ENCODE results near the gene MEAK7. TPM values are rescaled to one million over a fixed set of nuclear protein-coding genes. Genes with fewer than 3 reads are reported as not detected.

Gene MEAK7
- total and polyA plus RNA-seq, 2 of the 4 experiments (the other 2 are of a cell fraction) = 27.4 to 39.0 TPM

DNA sequence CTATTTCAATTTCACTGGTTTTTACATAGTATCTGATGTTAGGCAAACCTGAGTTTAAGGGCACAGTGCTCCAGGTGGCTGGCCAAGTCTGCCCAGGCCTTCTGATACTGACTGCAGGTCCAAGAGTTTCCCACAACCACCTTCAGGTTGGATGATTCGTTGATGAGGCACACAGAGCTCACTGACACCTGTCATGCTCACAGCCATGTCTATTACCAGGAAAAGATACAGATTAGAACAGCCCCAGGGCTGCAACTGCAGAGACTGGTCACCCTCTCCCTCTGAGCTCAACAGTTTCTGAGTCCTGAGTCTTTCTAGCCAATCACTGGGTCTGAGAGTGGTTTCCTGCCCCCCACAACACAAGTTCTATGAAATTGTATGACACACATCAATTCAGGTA is 37.2 kb downstream of the MEAK7 start:
- no peak overlapping the region for H2BK5ac ChIP-seq (ENCODE audit: low read depth, low read length, poor library complexity, severe bottlenecking)
- no peak overlapping the region for H3K4ac ChIP-seq (ENCODE audit: low read depth, low read length)
- H3K14ac ChIP-seq (replicated peaks; ENCODE audit: low read depth, low read length) = no peak overlapping the region
- no peak overlapping the region for H2BK20ac ChIP-seq (ENCODE audit: low read depth, low read length)
- H3K27ac ChIP-seq (ENCODE audit: insufficient read depth, low read length) = no peak overlapping the region
- no CpG with 5 or more reads among the region's 1 CpG for WGBS, 2 experiments (ENCODE audit: extremely low coverage in 2 of 2, insufficient read length in 1 of 2)
- in situ Hi-C loops (cut with MboI; ENCODE audit: low sequenced_read_pairs) = no loop called here
- ATAC-seq (ENCODE audit: low read depth) = no peak
- H2AK9ac ChIP-seq (replicated peaks; ENCODE audit: low read depth, low read length, poor library complexity) = no peak overlapping the region
- H3K9me1 ChIP-seq (ENCODE audit: insufficient read depth, low read length) = 0 out of 2 replicates have a peak, but pooled peaks cover 6% of the 10 kb centered on the region
- H3K79me1 ChIP-seq (ENCODE audit: low read depth in 1 of 2, low read length in 2 of 2) = peaks cover 17 to 48% of the 10 kb centered on the region in 2 experiments
- peaks cover 10% of the 10 kb centered on the region for H3K9me3 ChIP-seq (ENCODE audit: control insufficient read depth, insufficient read depth, low read length)
- intact Hi-C loops (cut with micrococcal nuclease) = no loop called here
- no peak overlapping the region for H3K18ac ChIP-seq (ENCODE audit: low read depth, low read length)
- H3K27me3 ChIP-seq (ENCODE audit: control insufficient read depth, insufficient read depth, low read length) = no peaks in the 10 kb centered on the region
- no peak overlapping the region for H3K4me3 ChIP-seq (ENCODE audit: insufficient read depth, low read depth, low read length)
- H4K20me1 ChIP-seq (ENCODE audit: insufficient read depth, low read length) = peaks cover 5% of the 10 kb centered on the region; the same call in 1 of the 2 replicates
- H3K4me1 ChIP-seq (ENCODE audit: control insufficient read depth, insufficient read depth, low read length) = no peaks in the 10 kb centered on the region
- no peak overlapping the region for H4K91ac ChIP-seq (ENCODE audit: insufficient read depth, low read depth, low read length)
- dilution Hi-C loops (cut with HindIII; ENCODE audit: low sequenced_read_pairs, unreplicated experiment) = no loop called here
- H3K23ac ChIP-seq (ENCODE audit: low read depth, low read length) = no peak overlapping the region
- no peak overlapping the region for H3K56ac ChIP-seq (ENCODE audit: extremely low read depth, insufficient read depth, low read length)
- H2AFZ ChIP-seq (replicated peaks; ENCODE audit: low read length, poor library complexity) = no peak overlapping the region
- no peak overlapping the region for H2BK120ac ChIP-seq (ENCODE audit: low read depth, low read length)
- H2AK5ac ChIP-seq (ENCODE audit: low read depth, low read length) = no peak overlapping the region
- H3K4me2 ChIP-seq (ENCODE audit: low read depth, low read length) = no peak overlapping the region
- no peak overlapping the region for H4K8ac ChIP-seq (ENCODE audit: low read depth in 2 of 2, low read length in 2 of 2)
- DNase-seq = no peak
- peaks cover 19% of the 10 kb centered on the region for H3K36me3 ChIP-seq (ENCODE audit: control insufficient read depth, insufficient read depth, low read length)
- no peak overlapping the region for H3K9ac ChIP-seq (ENCODE audit: low read depth, low read length)
- ChIA-PET CTCF (no interaction called here), POLR2A (ENCODE audit: unreplicated experiment) (no interaction called here)
- no peak for TF ChIP-seq CEBPB (IDR thresholded peaks at IDR 0.05; ENCODE audit: low read depth, low read length)
- no peak for TF ChIP-seq RFX5 (IDR thresholded peaks at IDR 0.05; ENCODE audit: low read depth, low read length)
- no peak for TF ChIP-seq NFE2L2 (IDR thresholded peaks at IDR 0.05; ENCODE audit: low read depth, low read length)
- no peak for TF ChIP-seq CTCF (conservative IDR thresholded peaks at IDR 0.05; ENCODE audit: low read depth, low read length)
- no peak for TF ChIP-seq MAZ (IDR thresholded peaks at IDR 0.05; ENCODE audit: borderline replicate concordance, low read depth, low read length)
- H4K5ac ChIP-seq (ENCODE audit: low read depth, low read length) = no peak overlapping the region
- no peak overlapping the region for H2BK15ac ChIP-seq (ENCODE audit: low read depth, low read length)
- BruUV-seq (replicated peaks) = no TSS peak
